Measurements from ENCODE around the gene CREBBP.

The CREBBP gene

DNA sequence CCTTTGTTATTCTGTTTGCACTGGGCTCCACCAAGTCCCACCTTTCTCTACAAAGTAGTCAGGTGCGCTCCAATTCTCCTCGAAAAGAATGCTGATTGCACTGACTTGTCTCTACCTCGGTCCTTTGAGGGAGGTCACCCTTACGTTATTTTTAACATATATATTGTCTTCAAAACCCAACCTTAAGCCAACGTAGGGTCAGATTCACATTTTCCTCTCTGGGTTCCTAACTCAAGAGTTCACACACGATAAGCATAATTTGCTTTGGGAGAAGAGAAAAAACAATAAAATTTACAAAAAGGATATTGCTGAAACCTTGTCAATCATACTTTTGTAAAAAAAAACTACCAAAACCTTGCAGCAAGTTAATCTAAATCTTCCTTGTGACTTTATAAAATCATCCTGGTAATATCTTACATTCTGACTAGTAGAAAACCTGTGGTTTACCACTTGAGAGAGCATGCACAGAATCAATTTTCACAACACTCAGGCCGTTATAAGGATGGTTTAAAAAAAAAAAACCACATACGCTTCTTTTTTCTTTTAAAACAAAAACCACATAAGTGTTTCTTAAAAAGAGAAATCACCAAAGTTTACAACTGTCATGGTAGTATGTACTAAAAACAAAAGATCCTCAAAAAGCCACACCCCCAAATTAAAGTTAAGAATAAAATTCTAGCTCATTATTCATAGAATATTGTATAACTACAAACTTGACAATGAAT, 91.0 kb downstream of the CREBBP start:
- no peak for DNase-seq

- DNase-seq: no peak
Observed at GRCh38 chr16:3788711-3789374, 91.7 kb downstream of the CREBBP start.

DNA sequence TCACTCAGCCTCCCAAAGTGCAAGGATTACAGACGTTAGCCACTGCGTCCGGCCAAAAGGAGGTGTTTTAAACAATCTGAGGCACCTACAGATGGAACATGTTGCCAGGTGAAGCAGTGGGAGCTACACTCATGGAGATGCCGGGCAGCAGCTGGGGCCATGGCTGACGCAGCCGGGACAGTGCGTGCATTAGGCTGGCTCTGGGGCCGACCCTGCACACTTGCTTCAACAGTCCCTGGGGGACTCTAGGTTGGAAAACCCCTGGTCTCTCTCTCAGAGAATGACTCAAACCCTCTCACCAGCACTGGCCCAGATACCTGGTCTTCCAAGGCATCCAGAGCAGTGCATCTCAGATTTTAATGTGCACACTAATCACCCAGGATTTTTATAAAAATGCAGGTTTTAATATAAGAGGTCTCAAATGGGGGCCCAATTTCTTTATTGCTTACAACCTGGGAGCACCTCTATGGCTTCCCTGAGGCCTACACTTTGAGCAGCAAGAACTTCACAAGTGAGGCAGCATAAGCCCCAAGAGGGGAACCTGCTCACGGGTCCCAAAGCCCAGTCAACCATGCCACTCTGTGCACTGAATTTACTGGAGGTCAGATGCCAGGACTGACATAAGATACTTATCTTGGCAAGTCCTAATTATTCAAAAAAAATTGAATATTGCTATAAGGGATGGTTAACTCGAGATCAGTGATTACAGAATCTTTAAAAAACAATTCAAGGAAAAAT, 92.4 kb downstream of the CREBBP start:
- DNase-seq: no peak

- no peak for DNase-seq
Observed at GRCh38 chr16:3785413-3785812, 95.1 kb downstream of the CREBBP start.

- DNase-seq: no peak
Observed at GRCh38 chr16:3783516-3783915, 97.0 kb downstream of the CREBBP start.

DNA sequence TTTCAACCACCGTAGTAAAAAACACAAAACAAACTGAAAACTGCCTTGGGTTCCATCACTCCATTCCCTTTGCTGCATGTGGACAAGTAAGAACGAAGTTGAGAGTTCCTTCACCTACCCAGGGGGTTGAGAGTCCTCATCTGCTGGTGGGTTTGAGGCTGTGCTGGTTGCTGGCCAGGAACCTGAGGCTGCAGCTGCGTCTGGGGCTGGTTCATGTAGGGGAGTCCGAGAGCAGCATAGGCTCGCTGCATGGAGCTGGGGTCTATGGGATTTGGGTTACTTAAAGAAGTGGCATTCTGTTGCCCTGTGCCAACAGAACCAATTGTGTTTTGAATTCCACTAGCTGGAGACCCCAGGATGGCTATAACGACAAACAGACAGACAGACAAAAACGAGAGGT, 97.9 kb downstream of the CREBBP start:
- no peak for DNase-seq

- no peak for DNase-seq
Observed at GRCh38 chr16:3781421-3781820, 99.1 kb downstream of the CREBBP start.

- no peak for DNase-seq
Observed at GRCh38 chr16:3780570-3780969, 99.9 kb downstream of the CREBBP start.

DNA sequence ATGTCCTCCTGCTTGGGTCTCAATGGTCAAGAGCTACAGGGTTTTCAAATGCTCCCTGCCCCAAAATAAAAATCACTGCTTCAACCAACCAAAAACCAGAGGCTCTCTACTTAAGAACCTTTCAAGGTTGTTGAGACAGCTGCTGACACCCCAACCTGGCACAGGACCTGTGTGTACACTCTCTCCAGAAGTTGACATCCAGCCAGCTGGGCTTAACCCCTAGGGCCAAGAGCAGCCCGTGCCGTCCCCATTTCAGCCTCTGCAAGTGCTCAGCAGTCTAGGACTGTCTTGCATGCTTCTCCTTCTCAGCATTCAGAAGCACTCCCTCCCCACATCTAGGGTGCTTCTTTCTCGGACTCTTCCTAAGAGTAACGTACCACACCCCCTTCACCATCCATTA, 104.2 kb downstream of the CREBBP start:
- no peak for DNase-seq

DNA sequence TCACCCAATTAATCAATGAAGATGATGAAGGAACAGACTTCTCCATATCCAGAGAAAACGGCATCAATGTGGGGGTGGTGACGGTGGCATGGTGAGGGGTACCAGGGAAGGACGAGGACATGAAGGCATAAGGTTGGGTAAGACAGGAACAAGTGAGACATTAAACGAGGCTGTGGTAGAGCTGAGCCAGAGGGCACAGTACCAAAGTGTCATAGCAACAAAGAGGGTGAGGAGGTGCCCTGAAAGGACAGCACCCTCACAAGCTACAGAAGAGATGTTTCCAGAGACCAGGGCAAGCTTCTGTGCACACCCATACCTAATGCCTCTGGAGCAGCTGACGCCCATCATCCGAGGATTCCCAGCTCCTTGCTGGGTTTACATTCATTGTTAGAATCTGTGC, 105.7 kb downstream of the CREBBP start:
- no peak for DNase-seq

DNA sequence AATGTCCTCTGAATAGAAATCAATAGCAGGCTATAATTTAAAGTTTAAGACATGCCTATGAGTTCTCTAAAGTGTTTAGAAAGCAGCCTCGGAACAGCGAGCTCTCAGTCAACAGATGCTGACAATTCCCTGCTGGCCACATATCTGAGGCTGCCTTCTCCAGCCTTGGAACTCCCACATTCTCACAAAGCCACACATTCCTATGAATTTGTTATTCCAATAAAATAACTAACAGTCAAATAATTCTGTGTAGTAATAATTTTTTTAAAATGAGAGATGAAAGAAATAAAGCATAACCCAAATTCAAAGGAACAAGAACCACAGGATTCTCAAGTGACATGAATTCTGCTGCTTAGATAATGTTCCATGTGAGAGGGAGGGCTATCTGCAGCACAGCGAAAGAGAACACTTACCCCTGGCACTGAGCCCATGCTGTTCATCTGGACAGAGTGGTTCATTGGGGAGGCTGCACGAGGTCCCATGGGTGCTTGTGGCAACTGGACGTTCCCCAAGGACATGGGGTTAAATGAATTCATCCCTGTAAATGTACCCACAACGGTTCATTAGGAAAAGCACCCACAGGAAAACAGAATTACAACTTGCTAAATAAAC, 106.3 kb downstream of the CREBBP start:
- no peak for DNase-seq

- DNase-seq: no peak
Observed at GRCh38 chr16:3773663-3774062, 106.8 kb downstream of the CREBBP start.

DNA sequence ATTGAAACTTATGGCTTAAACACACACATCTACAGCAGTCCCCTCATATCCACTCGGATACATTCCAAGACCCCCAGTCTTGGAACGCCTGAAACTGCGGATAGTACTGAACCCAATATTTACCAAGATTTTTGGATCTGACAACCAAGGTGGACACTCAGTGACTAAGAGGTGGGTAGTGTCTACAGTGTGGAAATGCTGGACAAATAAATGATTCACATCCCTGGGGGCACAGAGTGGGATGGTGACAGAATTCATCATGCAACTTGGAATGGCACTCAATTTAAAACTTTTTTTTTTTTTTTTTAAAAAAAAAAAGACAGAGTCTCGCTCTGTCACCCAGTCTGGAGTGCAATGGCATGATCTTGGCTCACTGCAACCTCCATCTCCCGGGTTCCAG, 109.0 kb downstream of the CREBBP start:
- no peak for DNase-seq

GRCh38 chr16:3770530-3770929, 110.0 kb downstream of the CREBBP start:
- no peak for DNase-seq

- DNase-seq: no peak
Observed at GRCh38 chr16:3769942-3770341, 110.6 kb downstream of the CREBBP start.

DNA sequence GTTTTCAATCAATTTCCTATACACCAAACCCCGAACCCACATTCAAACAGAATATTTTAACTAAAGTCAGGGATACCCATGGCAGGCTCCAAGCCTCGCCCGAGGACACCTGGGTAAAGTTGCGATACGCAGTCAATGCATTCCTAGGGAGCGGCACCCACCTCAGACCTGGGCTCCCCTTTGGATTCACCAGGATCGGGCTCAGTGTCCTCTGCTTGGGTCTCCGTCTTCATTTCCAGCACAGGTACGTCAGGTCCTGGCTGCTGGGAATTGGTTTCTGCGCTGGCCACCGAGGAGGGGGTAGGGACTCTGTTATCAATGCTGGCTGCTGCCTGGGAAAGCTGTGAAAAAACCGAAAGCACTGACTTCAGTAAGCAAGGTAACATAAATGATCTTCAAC, 111.5 kb downstream of the CREBBP start:
- DNase-seq: no peak

DNA sequence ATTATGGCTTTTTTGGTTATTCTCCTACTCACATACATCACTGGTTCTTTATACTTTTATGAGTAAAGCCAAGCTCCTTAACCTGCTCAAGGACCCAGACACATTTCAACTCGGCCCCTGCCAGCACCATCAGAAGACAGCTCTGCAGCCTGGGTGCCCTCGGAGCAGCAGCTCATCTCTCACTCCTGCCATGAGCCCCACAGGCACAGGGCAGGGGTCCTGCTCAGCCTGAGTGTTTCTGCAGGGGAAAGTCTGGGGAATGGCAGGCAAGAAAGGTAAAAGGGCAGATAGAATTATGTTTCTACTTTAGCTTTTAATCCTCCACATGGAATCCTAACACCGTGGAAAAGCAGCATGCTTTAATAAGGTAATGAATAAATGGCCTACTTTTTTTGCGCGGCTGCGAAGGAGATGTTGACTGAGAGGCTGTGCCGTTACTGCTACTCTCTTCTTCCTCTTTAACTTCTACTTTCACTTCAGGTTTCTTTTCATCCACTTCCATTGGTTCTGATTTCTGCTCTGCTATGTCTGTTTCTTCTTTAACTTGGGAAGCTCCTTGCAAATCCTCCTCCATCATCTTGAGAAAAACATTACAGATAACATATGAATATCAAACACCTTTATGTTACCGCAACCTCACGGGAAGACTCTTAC, 113.1 kb downstream of the CREBBP start:
- DNase-seq: no peak

GRCh38 chr16:3766177-3766576, 114.3 kb downstream of the CREBBP start:
- DNase-seq: no peak

DNA sequence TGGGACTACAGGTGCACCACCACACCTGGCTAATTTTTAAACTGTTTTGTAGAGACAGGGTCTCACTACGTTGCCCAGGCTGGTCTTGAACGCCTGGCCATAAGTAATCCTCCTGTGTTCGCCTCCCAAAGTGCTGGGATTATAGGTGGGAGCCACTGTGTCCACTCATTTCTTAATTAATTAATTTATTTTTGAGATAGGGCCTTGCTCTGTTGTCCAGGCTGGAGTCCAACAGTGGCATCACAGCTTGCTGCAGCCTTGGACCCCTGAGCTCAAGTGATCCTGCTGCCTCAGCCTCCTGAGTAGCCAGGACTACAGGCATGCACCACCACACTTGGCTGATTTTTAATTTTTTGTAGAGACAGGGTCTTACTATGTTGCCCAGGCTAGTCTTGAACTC, 116.1 kb downstream of the CREBBP start:
- no peak for DNase-seq

DNA sequence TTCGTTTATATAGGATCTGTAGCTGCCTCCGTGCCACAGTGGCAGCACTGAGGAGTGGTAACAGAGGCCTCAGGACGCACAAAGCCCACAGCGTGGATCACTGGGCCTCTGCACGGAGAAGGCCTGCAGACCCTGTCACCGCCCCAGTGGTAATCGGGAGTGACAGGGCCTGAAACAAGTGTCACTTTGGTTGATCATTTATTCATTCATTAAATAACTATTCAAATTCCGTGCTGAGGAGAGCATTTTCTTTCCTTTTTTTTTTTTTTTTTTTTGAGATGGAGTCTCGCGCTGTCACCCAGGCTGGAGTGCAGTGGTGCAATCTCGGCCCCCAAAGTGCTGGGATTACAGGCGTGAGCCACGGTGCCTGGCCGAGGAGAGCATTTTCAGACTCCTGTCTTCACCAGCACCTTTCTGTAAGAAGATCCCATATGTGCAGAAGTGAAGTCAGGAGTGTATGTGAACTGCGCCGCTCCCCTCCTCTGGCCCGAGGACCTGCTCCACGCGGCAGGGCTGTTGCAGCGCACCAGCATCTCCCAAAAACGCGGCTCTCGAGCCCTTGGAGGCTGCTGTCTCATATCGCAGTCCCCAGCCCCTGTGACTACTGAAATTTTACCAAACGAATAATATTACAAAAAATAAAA, 118.3 kb downstream of the CREBBP start:
- DNase-seq: no peak

- no peak for DNase-seq
Observed at GRCh38 chr16:3761375-3762106, 119.0 kb downstream of the CREBBP start.

DNA sequence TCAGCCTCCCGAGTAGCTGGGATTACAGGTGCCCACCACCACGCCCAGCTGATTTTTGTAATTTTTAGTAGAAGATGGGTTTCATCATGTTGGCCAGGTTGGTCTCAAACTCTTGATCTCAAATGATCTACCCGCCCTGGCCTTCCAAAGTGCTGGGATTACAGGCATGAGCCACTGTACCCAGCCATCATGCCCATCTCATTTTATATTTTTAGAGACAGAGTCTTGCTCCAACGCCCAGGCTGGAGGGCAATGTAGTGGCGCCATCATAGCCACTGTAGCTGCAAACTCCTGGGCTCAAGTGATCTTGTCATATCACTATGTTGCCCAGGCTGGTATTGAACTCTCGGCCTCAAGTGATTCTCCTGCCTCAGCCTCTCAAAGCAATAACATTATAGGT, 120.0 kb downstream of the CREBBP start:
- DNase-seq: no peak
